GM12892 (cell line): ENCODE data around the gene LHX4.

Experiments
- POLR2A ChIP-seq: IDR thresholded peaks from 2 replicates; pipeline ENCODE4 v1.6.1; 2011; ENCODE audit warnings: low read depth, low read length, control low read depth
- POLR2AphosphoS5 ChIP-seq: IDR thresholded peaks from 2 replicates; pipeline ENCODE4 v1.6.1; 2011; ENCODE audit warnings: low read depth, low read length, control low read depth

DNA sequence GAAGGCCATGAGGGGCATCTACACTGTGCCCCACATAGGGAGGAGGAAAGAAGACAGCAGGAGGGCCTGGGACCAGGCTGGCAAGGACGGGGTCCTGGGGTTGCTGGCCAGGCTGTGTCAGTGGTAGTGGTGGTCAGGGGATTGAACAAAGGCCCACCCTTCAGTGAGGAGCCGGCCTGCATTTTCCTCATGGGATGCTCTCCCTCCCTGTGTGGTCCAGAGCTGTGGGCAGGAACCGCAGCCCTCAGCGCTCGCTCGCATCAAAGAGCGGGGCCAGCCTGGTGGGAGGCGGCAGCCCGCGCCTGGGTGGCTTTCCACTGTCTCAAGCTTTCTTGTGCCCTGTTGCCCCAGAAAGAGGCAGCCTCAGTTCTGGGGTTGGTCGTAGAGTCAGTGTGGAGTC is 24.8 kb downstream of the LHX4 start:
- TF ChIP-seq POLR2A (no peak), POLR2AphosphoS5 (no peak)
